GM18519 (cell line): Measurements from ENCODE around the gene CROCC2.
"Not testable (repeated sequence)": the region's sequence is repeated elsewhere in the genome, so short reads cannot be mapped to it uniquely, and the experiment has no call there.

Experiments used
- ATAC-seq: cut with Tn5 transposase; IDR thresholded peaks from one replicate; pipeline ENCODE4 v1.9.1; 2021; ENCODE audit warnings: mild to moderate bottlenecking, moderate library complexity; ENCODE audit not compliant: unreplicated experiment, low FRiP score

Gene CROCC2

GRCh38 chr2:240963868-240964703, 58.0 kb downstream of the CROCC2 start:
- ATAC-seq, result no peak

- ATAC-seq, result no peak
Observed at GRCh38 chr2:240964704-240965295, 58.7 kb downstream of the CROCC2 start.

GRCh38 chr2:240965296-240965904, 59.3 kb downstream of the CROCC2 start:
- no peak for ATAC-seq

- ATAC-seq, result no peak
Observed at GRCh38 chr2:240965905-240966456, 59.8 kb downstream of the CROCC2 start.

GRCh38 chr2:240966457-240966905, 60.3 kb downstream of the CROCC2 start:
- no peak for ATAC-seq

GRCh38 chr2:240966906-240967680, 61.0 kb downstream of the CROCC2 start:
- no peak for ATAC-seq

- no peak for ATAC-seq
Observed at GRCh38 chr2:240967681-240968621, 61.8 kb downstream of the CROCC2 start.

GRCh38 chr2:240968731-240969624, 62.8 kb downstream of the CROCC2 start:
- ATAC-seq, result no peak

- no peak for ATAC-seq
Observed at GRCh38 chr2:240970104-240970503, 64.0 kb downstream of the CROCC2 start.

GRCh38 chr2:240970816-240971215, 64.7 kb downstream of the CROCC2 start:
- no peak for ATAC-seq

- ATAC-seq, result no peak
Observed at GRCh38 chr2:240972201-240972600, 66.1 kb downstream of the CROCC2 start.

GRCh38 chr2:240972636-240973521, 66.7 kb downstream of the CROCC2 start:
- no peak for ATAC-seq

GRCh38 chr2:240974771-240975572, 68.8 kb downstream of the CROCC2 start:
- no peak for ATAC-seq

GRCh38 chr2:240975903-240976302, 69.8 kb downstream of the CROCC2 start:
- ATAC-seq, result not testable (repeated sequence)

GRCh38 chr2:240981280-240981679, 75.1 kb downstream of the CROCC2 start:
- ATAC-seq, result no peak
